GM12878 (cell line): ENCODE measurements around the gene CCR8. TPM values are rescaled to one million over a fixed set of nuclear protein-coding genes. Genes with fewer than 3 reads are reported as not detected.

Experiments
- ATAC-seq: fragments of 200-7000 bp; cut with Tn5 transposase; 3 replicates; pipeline ENCODE4 v1.9.1; 2020; ENCODE audit warnings: mild to moderate bottlenecking, moderate library complexity
- BruUV-seq: library from RNA; stranded (reverse); fragments of 400-500 nt; replicated peaks from 2 replicates; lab custom pipeline; 2021; lab: Mats Ljungman, UMichigan
- CTCF ChIA-PET: fragments of 300-600 bp; sonication (Branson Sonifier 250); formaldehyde crosslinking; extraction: SDS; loops from one replicate; lab custom pipeline; 2021; ENCODE audit warnings: inconsistent platforms; lab: Yijun Ruan, JAX
- POLR2A ChIA-PET: fragments of 350-600 bp; formaldehyde crosslinking; extraction: SDS; loops from one replicate; lab custom pipeline; 2021; ENCODE audit warnings: inconsistent platforms; lab: Charles Lee
- RAD21 ChIA-PET: fragments of 300-600 bp; sonication (Branson Sonifier 250); formaldehyde crosslinking; loops from one replicate; lab custom pipeline; 2023; ENCODE audit warnings: antibody characterized with exemption; ENCODE audit not compliant: unreplicated experiment; lab: Charles Lee
- SMC1A ChIA-PET: fragments of 300-600 bp; sonication (Branson Sonifier 250); formaldehyde crosslinking; loops from one replicate; lab custom pipeline; 2023; ENCODE audit not compliant: unreplicated experiment, uncharacterized antibody; lab: Charles Lee
- DNase-seq: peaks from one replicate; pipeline ENCODE4 v3.0.0-alpha.2; 2011; ENCODE audit warnings: low read depth, low spot score
- FAIRE-seq: peaks from 3 replicates; lab custom pipeline; 2011; peaks lifted over from hg19 to GRCh38; lab: Jason Lieb, UNC
- H2AFZ ChIP-seq: 2 replicates; pipeline ENCODE4 v1.6.0; 2011; ENCODE audit warnings: low read depth, low read length, control low read depth; ENCODE audit not compliant: control insufficient read depth
- H3K27ac ChIP-seq: 2 replicates; pipeline ENCODE4 v1.5.1; 2011; ENCODE audit warnings: control low read depth; ENCODE audit not compliant: control insufficient read depth, insufficient read depth
- H3K27me3 ChIP-seq, 2 experiments: replicated peaks in 1 of 2; 2 replicates each; pipeline versions ENCODE4 v1.6.0 to v1.6.1; 2011; ENCODE audit warnings: low read length in 1 of 2; ENCODE audit not compliant: control insufficient read depth in 2 of 2, insufficient read depth in 2 of 2
- H3K36me3 ChIP-seq, 2 experiments: 2 replicates each; pipeline ENCODE4 v1.5.1; 2011; ENCODE audit warnings: low read length in 1 of 2; ENCODE audit not compliant: control insufficient read depth in 2 of 2, insufficient read depth in 2 of 2
- H3K4me1 ChIP-seq: 2 replicates; pipeline ENCODE4 v1.6.1; 2011; ENCODE audit warnings: mild to moderate bottlenecking, low read length, moderate library complexity, mixed read lengths; ENCODE audit not compliant: control insufficient read depth, insufficient read depth
- H3K4me2 ChIP-seq: 2 replicates; pipeline ENCODE4 v1.6.0; 2011; ENCODE audit warnings: control low read depth; ENCODE audit not compliant: control insufficient read depth, insufficient read depth
- H3K4me3 ChIP-seq: fragments of 200-600 bp; sonication (generic); 2 replicates; pipeline ENCODE4 v1.5.1; 2016
- H3K79me2 ChIP-seq: 2 replicates; pipeline ENCODE4 v1.6.0; 2011; ENCODE audit warnings: low read length; ENCODE audit not compliant: control insufficient read depth, insufficient read depth
- H3K9ac ChIP-seq: 2 replicates; pipeline ENCODE4 v1.8.0; 2011; ENCODE audit warnings: low read length, control low read depth, mixed read lengths; ENCODE audit not compliant: control insufficient read depth, insufficient read depth
- H3K9me3 ChIP-seq: replicated peaks from 3 replicates; pipeline ENCODE4 v1.5.1; 2011; ENCODE audit warnings: mild to moderate bottlenecking, low read length; ENCODE audit not compliant: control insufficient read depth, insufficient read depth
- H4K20me1 ChIP-seq: 2 replicates; pipeline ENCODE4 v1.6.0; 2011; ENCODE audit not compliant: control insufficient read depth, insufficient read depth
- CBFB ChIP-seq: IDR thresholded peaks from 2 replicates; pipeline ENCODE4 v1.6.1; 2016; ENCODE audit warnings: antibody characterized with exemption, low read depth
- CREB1 ChIP-seq: IDR thresholded peaks from 2 replicates; pipeline ENCODE4 v1.6.1; 2012; ENCODE audit warnings: low read depth, mild to moderate bottlenecking, inconsistent platforms
- MTA2 ChIP-seq: fragments of 450-650 bp; IDR thresholded peaks from 2 replicates; pipeline ENCODE4 v1.6.1; 2016; ENCODE audit warnings: low read depth, mild to moderate bottlenecking, moderate library complexity
- SMAD5 ChIP-seq: IDR thresholded peaks from 2 replicates; pipeline ENCODE4 v1.6.1; 2016; ENCODE audit warnings: antibody characterized with exemption, low read depth
- WGBS: methylation state at CpG from one replicate; pipeline ENCODE4 v1.1.6; 2016; ENCODE audit warnings: low lambda C conversion rate; ENCODE audit not compliant: insufficient replicate concordance, insufficient coverage; ENCODE audit errors: missing lambda C conversion rate; 5-methylcytosine and 5-hydroxymethylcytosine counted together
- in situ Hi-C: fragments of 300-500 bp; cut with MboI; formaldehyde crosslinking; loops from 9 replicates; pipeline ENCODE4 v1.14.3; 2018; ENCODE audit warnings: mixed read lengths
- intact Hi-C: fragments of 100-400 bp; cut with micrococcal nuclease; formaldehyde crosslinking; loops from one replicate; pipeline ENCODE4 v1.14.2; 2022; ENCODE audit not compliant: unreplicated experiment
- polyA plus RNA-seq, 11 experiments: library from polyadenylated mRNA; depleted of rRNA in 4 of 11; unstranded in 6 of 11; stranded (reverse) in 5 of 11; fragments of >200 nt; fragmentation: Nextera tagmentation in 4 of 11; fragmentation: Illumina TruSeq in 1 of 11; extraction: Ambion mirVana in 4 of 11; extraction: Trizol in 1 of 11; gene quantifications; 1 replicate in 1 of 11; 2 replicates in 10 of 11; pipeline versions ENCODE4 v1.2.1 to v1.2.3, GENCODE V29; 2011 to 2016; ENCODE audit warnings: inconsistent platforms in 2 of 11, missing spikeins in 2 of 11, low read depth in 1 of 11
- total RNA-seq, 4 experiments: library from RNA; depleted of rRNA in 3 of 4; stranded (reverse); fragments of >200 nt in 3 of 4; fragmentation: Illumina TruSeq in 1 of 4; extraction: Trizol in 1 of 4; gene quantifications; 2 replicates each; pipeline versions ENCODE4 v1.2.1 to v1.2.3, GENCODE V29; 2013 to 2021
- TF ChIP-seq, protein P1 (sequence below): IDR thresholded peaks from 2 replicates; pipeline ENCODE4 v1.6.1; 2011; ENCODE audit warnings: low read depth, low read length, improper control_type of control experiment, borderline replicate concordance
- TF ChIP-seq, protein P2 (sequence below): IDR thresholded peaks from 2 replicates; pipeline ENCODE4 v1.6.1; 2012; ENCODE audit warnings: mild to moderate bottlenecking, low read depth, low read length
- TF ChIP-seq, protein P3 (sequence below): fragments of 450-650 bp; IDR thresholded peaks from 2 replicates; pipeline ENCODE4 v1.6.1; 2018; ENCODE audit warnings: borderline replicate concordance, mild to moderate bottlenecking; ENCODE audit not compliant: partially characterized antibody

Gene CCR8
- total and polyA plus RNA-seq, 10 of the 15 experiments (the other 5 are each of a cell fraction or from before 2014, with no cell fraction given) = 5.2 to 28.8 (median 15.6) TPM

DNA sequence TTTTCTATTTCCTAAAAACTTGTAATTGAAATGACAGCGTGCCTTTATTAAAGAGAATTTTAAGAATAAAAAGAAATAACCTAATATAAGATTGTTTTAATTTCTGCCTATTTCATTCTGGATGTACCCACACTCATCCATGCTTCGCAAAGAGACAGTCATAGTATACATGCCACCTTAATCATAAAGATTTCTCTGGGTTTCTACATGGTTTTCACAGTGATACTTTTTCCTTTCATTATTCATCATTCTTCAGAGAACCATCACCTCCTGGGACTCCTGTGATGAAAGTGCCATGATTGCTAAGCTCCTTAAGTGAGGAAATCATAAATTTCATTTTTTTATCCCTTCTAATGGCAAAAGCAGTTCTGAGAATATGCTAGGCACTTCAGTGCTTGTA lies 4.3 kb upstream of the CCR8 start:
- Histone ChIP-seq H3K4me3 (no peak overlapping the region), H3K9ac (no peak overlapping the region), H4K20me1 (no peaks in the 10 kb centered on the region), H3K27me3 (no peaks in the 10 kb centered on the region), H3K36me3 (no peaks in the 10 kb centered on the region), H3K4me1 (peaks cover 22% of the 10 kb centered on the region), H3K27ac (no peak overlapping the region), H3K9me3 (no peaks in the 10 kb centered on the region), H3K4me2 (no peak overlapping the region), H3K79me2 (no peaks in the 10 kb centered on the region), H2AFZ (no peak overlapping the region)
- POLR2A ChIA-PET = interaction anchor here (0.5 to 3.4 kb wide), 3 partner anchors 18 to 59 kb away, joined by 3 to 11 read pairs (median 6); no protein-coding TSS in a partner anchor
- CTCF ChIA-PET = interaction anchor here (2.1 to 6.2 kb wide), 2 partner anchors 30 to 33 kb away, joined by 5 to 43 read pairs; no protein-coding TSS in a partner anchor
- intact Hi-C loops (no loop called here), in situ Hi-C loops (no loop called here)
- SMC1A ChIA-PET = interaction anchor here (0.6 to 3.4 kb wide), 3 partner anchors 29 to 33 kb away, joined by 3 to 15 read pairs (median 3); no protein-coding TSS in a partner anchor
- WGBS = 39% methylated on average over 2 of the region's 2 CpGs
- no peak for DNase-seq
- ATAC-seq = no peak
- TF ChIP-seq SMAD5 (no peak), CREB1 (no peak), CBFB (no peak), MTA2 (no peak)
- TF ChIP-seq, protein P1, sequence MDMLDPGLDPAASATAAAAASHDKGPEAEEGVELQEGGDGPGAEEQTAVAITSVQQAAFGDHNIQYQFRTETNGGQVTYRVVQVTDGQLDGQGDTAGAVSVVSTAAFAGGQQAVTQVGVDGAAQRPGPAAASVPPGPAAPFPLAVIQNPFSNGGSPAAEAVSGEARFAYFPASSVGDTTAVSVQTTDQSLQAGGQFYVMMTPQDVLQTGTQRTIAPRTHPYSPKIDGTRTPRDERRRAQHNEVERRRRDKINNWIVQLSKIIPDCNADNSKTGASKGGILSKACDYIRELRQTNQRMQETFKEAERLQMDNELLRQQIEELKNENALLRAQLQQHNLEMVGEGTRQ = no peak
- TF ChIP-seq, protein P2, sequence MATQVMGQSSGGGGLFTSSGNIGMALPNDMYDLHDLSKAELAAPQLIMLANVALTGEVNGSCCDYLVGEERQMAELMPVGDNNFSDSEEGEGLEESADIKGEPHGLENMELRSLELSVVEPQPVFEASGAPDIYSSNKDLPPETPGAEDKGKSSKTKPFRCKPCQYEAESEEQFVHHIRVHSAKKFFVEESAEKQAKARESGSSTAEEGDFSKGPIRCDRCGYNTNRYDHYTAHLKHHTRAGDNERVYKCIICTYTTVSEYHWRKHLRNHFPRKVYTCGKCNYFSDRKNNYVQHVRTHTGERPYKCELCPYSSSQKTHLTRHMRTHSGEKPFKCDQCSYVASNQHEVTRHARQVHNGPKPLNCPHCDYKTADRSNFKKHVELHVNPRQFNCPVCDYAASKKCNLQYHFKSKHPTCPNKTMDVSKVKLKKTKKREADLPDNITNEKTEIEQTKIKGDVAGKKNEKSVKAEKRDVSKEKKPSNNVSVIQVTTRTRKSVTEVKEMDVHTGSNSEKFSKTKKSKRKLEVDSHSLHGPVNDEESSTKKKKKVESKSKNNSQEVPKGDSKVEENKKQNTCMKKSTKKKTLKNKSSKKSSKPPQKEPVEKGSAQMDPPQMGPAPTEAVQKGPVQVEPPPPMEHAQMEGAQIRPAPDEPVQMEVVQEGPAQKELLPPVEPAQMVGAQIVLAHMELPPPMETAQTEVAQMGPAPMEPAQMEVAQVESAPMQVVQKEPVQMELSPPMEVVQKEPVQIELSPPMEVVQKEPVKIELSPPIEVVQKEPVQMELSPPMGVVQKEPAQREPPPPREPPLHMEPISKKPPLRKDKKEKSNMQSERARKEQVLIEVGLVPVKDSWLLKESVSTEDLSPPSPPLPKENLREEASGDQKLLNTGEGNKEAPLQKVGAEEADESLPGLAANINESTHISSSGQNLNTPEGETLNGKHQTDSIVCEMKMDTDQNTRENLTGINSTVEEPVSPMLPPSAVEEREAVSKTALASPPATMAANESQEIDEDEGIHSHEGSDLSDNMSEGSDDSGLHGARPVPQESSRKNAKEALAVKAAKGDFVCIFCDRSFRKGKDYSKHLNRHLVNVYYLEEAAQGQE = no peak
- TF ChIP-seq, protein P3, sequence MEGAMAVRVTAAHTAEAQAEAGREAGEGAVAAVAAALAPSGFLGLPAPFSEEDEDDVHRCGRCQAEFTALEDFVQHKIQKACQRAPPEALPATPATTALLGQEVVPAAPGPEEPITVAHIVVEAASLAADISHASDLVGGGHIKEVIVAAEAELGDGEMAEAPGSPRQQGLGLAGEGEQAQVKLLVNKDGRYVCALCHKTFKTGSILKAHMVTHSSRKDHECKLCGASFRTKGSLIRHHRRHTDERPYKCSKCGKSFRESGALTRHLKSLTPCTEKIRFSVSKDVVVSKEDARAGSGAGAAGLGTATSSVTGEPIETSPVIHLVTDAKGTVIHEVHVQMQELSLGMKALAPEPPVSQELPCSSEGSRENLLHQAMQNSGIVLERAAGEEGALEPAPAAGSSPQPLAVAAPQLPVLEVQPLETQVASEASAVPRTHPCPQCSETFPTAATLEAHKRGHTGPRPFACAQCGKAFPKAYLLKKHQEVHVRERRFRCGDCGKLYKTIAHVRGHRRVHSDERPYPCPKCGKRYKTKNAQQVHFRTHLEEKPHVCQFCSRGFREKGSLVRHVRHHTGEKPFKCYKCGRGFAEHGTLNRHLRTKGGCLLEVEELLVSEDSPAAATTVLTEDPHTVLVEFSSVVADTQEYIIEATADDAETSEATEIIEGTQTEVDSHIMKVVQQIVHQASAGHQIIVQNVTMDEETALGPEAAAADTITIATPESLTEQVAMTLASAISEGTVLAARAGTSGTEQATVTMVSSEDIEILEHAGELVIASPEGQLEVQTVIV = no peak
- RAD21 ChIA-PET = interaction anchor here (1.1 kb wide), 1 partner anchor 30 kb away, joined by 3 read pairs; no protein-coding TSS in a partner anchor
- BruUV-seq = no TSS peak
- FAIRE-seq = no peak
